HG03097 (cell line): Measurements from ENCODE around the gene OCSTAMP.

Experiments
- ATAC-seq: cut with Tn5 transposase; IDR thresholded peaks from one replicate; pipeline ENCODE4 v1.9.1; 2021; ENCODE audit not compliant: unreplicated experiment, low FRiP score

Gene OCSTAMP

GRCh38 chr20:46554828-46555227 lies 4.4 kb upstream of the OCSTAMP start:
- no peak for ATAC-seq

GRCh38 chr20:46553926-46554325 lies 3.5 kb upstream of the OCSTAMP start:
- no peak for ATAC-seq

- ATAC-seq: peak; percentile 69
Observed at GRCh38 chr20:46552460-46553420, 2.3 kb upstream of the OCSTAMP start.

- no peak for ATAC-seq
Observed at GRCh38 chr20:46551522-46552381, 1.3 kb upstream of the OCSTAMP start.

- no peak for ATAC-seq
Observed at GRCh38 chr20:46549188-46549972, 1.1 kb downstream of the OCSTAMP start.

GRCh38 chr20:46548688-46549087 lies 1.8 kb downstream of the OCSTAMP start:
- ATAC-seq: no peak

DNA sequence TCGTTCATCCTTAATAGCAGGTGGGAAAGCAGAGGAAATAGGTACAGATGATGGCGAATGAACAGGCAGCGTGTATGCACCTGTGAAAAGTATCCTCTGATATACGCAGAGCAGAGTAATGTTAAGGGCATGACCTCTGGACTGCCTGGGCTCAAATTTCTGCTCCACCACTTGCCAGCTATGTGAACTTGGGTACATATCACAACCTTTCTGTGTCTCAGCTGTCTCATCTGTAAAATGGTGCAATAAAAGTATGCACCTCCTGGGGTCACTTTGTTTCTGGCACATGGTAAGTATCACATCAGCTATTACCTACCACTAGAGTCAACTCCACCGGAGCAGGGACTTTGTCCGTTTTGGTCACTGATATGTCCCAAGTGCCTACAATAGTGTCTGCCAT lies 2.5 kb downstream of the OCSTAMP start:
- no peak for ATAC-seq

DNA sequence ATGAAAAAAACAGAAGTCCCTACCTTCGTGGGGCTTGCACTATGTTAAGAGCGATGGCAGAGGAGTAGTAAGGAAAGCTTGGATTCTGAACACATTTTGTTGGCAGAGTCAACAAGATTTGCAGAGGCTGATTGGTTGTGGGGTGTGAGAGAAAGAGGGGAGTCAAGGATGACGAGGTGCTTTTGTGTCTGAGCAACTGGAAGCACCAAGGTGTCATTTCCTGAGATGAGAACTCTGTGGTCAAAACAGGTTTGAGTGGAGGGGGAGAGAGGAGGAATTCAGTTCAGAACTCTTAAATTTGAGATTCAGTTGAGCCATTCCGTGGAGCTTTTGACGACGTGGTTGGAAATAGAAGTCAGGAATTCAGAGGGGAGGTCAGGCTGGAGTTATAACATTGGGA lies 3.5 kb downstream of the OCSTAMP start:
- no peak for ATAC-seq

- ATAC-seq: no peak
Observed at GRCh38 chr20:46546298-46546697, 4.2 kb downstream of the OCSTAMP start.

GRCh38 chr20:46545827-46546138 lies 4.7 kb downstream of the OCSTAMP start:
- no peak for ATAC-seq

GRCh38 chr20:46545077-46545826 lies 5.2 kb downstream of the OCSTAMP start:
- no peak for ATAC-seq

DNA sequence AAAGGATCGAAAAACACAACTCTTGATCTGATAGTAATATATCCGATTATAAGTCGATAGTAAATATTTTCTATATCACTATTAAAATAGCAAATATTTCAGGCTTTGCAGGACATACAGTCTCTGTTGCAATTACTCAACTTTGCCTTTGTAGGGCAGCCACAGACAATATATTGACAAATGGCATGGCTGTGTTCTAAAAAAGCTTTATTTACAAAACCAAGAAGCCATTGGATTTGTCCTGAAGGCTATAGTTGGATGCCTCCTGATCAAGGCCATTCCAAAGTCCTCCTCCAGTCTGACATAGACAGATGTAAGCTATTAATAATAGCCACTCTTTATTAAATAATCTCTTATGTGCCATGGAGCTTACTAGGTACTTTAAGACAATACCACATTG lies 5.9 kb downstream of the OCSTAMP start:
- ATAC-seq: no peak

- no peak for ATAC-seq
Observed at GRCh38 chr20:46543959-46544358, 6.5 kb downstream of the OCSTAMP start.

- no peak for ATAC-seq
Observed at GRCh38 chr20:46543033-46543432, 7.4 kb downstream of the OCSTAMP start.

GRCh38 chr20:46541229-46541935 lies 9.1 kb downstream of the OCSTAMP start:
- no peak for ATAC-seq

- ATAC-seq: no peak
Observed at GRCh38 chr20:46539113-46539512, 11.3 kb downstream of the OCSTAMP start.

DNA sequence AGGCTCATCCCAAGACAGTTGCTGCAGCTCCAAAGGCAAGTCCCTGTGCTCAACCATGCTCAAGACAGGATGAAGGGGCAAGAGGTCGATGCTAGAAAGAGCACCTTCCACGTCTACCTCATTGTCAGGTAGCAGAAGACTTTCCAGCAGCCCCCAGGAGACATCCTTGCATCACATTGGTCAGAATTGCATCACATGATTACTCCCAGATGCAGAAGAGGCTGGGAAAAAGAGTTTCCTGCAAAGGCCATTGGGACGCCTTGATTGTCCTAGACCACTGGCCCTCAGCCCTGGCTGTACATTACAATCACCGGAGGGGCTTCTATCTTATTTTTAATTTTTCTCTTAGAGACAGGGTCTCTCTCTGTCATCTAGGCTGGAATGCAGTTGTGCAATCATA lies 19.8 kb downstream of the OCSTAMP start:
- no peak for ATAC-seq

DNA sequence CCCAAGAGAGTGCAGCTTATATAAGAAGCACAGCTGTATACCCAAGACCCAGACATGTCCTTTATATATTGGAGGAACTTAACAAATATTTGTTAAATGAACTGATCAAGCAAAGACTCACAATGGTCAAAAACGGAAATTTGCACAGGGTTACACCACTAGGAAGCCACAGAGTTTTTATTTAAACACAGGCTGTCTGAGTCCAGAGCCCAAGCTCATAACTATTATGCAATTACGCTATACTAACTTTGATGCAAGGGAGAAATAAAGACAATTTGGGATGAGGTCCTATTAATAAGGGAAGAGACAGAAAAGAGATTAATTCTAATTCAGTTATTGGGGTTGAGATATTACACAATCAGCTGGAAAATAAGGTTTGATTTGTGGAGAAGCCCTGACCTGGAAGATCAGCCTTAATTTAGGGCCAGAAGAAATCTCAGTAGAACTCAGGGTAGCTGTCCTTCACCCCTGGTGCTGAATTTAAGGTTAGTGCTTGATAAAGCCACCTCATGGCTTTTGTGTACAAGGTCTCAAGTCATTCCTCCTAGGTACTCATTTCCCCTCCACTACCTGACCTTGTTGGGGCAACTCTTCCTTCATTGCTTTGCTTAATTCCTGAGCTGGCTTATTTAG lies 26.6 kb downstream of the OCSTAMP start:
- ATAC-seq: no peak

GRCh38 chr20:46523108-46523507 lies 27.3 kb downstream of the OCSTAMP start:
- ATAC-seq: no peak
